ENCODE data around the gene MAP3K7.

Gene MAP3K7

DNA sequence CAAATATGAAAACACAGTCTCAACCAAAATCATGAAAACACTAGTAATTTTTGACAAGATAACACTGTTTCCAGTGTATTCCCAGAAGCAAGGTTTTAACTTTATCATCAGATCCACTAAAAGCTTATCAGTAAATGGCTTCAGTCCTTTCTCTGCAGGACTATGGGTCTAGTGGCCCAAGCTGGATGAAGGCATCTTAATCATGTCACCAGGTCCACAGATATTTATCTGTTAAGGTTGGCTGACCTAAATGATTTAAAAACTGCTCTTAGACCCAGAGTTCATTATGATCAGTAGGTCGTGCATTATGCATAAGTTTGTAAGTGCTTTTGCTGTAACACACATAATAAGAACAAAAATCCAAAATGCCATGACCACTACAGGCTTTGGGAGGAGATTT, 118.0 kb downstream of the MAP3K7 start:
- DNase-seq (ENCODE audit: low read depth), result no peak
- TF ChIP-seq, protein P1, sequence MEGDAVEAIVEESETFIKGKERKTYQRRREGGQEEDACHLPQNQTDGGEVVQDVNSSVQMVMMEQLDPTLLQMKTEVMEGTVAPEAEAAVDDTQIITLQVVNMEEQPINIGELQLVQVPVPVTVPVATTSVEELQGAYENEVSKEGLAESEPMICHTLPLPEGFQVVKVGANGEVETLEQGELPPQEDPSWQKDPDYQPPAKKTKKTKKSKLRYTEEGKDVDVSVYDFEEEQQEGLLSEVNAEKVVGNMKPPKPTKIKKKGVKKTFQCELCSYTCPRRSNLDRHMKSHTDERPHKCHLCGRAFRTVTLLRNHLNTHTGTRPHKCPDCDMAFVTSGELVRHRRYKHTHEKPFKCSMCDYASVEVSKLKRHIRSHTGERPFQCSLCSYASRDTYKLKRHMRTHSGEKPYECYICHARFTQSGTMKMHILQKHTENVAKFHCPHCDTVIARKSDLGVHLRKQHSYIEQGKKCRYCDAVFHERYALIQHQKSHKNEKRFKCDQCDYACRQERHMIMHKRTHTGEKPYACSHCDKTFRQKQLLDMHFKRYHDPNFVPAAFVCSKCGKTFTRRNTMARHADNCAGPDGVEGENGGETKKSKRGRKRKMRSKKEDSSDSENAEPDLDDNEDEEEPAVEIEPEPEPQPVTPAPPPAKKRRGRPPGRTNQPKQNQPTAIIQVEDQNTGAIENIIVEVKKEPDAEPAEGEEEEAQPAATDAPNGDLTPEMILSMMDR (IDR thresholded peaks at IDR 0.05; ENCODE audit: low read depth, low read length, missing control alignments), result no peak
- H3K4me3 ChIP-seq (ENCODE audit: low read depth, low read length), result no peak overlapping the region

DNA sequence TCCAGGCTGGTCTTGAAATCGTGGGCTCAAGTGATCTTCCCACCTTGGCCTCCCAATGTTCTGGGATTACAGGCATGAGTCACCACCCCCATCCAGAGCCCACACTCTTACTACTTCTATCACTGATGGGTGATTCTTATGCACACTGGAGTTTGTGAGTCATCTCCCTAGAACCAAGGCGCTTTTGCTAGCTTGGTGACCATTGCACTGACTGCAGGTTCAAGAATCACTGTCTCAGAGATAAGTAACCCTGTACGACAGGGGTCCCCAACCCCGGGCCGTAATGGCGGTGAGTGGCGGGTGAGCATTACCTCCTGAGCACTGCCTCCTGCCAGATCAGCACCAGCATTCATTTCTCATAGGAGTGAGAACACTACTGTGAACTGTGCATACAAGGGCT, 118.8 kb downstream of the MAP3K7 start:
- TF ChIP-seq, protein P1 (IDR thresholded peaks at IDR 0.05; ENCODE audit: low read depth, low read length, missing control alignments), result no peak
- no peak for DNase-seq (ENCODE audit: low read depth)

DNA sequence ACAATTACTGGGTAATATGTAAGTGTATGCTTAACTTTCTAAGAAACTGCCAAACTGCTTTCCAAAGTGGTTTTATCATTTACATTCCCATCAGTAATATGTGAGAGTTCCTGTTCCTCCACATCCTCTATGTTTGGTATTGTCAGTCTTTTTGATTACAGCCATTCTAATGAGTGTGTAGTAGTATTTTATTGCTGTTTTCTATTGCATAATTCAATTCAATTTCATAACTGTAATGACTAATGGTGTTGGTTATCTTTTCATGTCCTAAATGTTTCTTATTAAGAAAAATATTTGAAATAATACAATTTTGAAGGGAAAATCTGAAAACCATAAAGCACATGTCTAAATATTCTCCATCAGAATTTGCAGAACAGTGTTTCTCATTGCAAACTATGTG, 119.3 kb downstream of the MAP3K7 start:
- DNase-seq (ENCODE audit: low read depth), result no peak
- H3K4me3 ChIP-seq (ENCODE audit: low read depth, low read length), result no peak overlapping the region
- TF ChIP-seq, protein P1 (IDR thresholded peaks at IDR 0.05; ENCODE audit: low read depth, low read length, missing control alignments), result no peak

More for the DNA sequence above, 118.8 kb downstream of the MAP3K7 start:
- H3K4me3 ChIP-seq (ENCODE audit: low read depth, low read length), result no peak overlapping the region

DNA sequence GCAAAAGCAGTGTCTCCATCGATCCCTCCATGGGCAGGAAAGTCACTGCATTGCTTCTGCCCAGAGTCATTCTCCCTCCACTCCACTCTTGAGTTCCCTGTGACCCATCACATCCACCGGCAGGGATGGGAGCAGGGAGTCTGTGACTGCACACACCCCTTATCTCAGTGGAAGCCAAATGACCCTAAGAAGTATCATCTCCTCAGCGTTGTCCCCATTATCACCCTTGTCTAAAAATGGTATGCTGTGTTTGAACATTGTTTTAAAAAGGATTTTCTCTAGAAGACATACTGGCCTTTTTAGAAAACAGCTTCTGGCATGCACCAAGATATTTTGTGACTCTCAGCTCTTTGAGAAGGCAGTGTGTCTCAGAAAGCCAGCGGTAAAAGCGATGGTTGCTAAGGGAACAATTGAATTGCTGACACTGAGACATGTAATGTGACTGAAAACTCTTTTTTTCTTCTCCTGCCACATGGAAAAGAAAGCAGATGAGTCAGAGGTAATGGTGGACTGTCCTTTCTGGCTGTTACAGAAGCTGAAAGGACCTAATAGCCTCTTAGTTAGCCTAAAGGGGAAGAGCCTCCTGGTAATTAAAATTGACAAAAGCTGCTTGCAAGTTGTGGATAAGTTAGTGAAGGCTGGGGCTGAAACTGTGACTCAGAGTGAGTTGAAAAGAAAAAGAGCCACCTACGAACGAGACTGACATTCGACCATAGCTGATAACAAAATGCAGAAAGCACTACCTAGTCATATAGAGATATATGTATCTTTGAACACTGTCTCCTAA, 120.5 kb downstream of the MAP3K7 start:
- no peak overlapping the region for H3K4me3 ChIP-seq (ENCODE audit: low read depth, low read length)
- TF ChIP-seq, protein P1 (IDR thresholded peaks at IDR 0.05; ENCODE audit: low read depth, low read length, missing control alignments), result no peak
- DNase-seq (ENCODE audit: low read depth), result no peak

DNA sequence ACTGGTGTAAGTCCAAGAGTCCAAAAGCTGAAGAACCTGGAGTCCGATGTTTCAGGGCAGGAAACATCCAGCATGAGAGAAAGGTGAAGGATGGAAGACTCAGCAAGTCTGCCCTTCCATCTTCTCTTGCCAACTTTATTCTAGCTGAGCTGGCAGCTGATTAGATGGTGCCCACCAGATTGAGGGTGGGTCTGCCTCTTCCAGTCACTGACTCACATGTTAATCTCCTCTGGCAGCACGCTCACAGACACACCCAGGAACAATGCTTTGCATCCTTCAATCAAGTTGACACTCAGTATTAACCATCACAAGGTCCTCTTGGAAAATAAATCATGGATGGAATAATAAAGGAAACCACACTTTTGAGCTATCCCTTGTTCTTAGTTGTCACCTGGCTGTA, 121.2 kb downstream of the MAP3K7 start:
- TF ChIP-seq, protein P1 (IDR thresholded peaks at IDR 0.05; ENCODE audit: low read depth, low read length, missing control alignments), result no peak
- H3K4me3 ChIP-seq (ENCODE audit: low read depth, low read length), result no peak overlapping the region

DNA sequence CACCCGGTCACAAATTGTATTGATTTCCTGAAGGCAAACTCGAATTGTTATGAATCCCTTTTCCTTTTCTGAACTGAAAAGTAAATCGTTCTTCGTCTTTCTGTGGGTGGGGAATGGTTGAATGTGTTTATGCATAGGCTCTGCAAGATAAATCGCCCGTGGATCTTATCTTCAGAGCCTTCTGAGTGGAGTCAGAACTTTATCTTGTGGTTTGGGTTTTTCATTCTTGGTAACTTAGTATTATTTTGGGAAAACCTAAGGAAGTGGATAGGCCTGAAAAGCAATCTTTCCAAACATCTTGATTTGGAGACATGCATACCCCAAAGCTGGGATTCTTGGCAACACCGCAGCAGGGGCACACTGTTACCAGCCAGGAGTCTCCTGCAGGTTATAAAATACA, 122.4 kb downstream of the MAP3K7 start:
- no peak overlapping the region for H3K4me3 ChIP-seq (ENCODE audit: low read depth, low read length)
- TF ChIP-seq, protein P1 (IDR thresholded peaks at IDR 0.05; ENCODE audit: low read depth, low read length, missing control alignments), result no peak
- no peak for DNase-seq (ENCODE audit: low read depth)

More for the DNA sequence above, 121.2 kb downstream of the MAP3K7 start:
- no peak for DNase-seq (ENCODE audit: low read depth)

DNA sequence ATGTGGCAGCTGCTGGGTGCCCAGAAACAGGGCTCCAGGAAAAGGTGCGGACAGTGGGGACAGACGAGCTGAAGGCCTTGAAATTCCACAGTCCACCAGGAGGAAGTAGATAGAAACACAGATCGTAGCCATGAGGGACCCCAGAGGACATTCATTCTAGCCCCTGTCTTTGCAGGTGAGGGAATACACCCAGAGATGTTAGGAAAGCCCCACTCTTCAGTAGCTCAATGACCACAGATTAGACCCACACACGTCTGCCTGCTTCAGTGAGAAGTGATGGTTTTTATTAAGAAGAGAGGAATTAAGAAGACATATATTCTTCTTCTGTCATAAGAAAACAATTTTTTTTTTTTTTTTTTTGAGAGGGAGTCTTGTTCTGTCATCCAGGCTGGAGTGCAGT, 123.0 kb downstream of the MAP3K7 start:
- DNase-seq (ENCODE audit: low read depth), result no peak
- TF ChIP-seq, protein P1 (IDR thresholded peaks at IDR 0.05; ENCODE audit: low read depth, low read length, missing control alignments), result no peak
- no peak overlapping the region for H3K4me3 ChIP-seq (ENCODE audit: low read depth, low read length)

Data from GM12864 (cell line).